HepG2 (cell line): ENCODE data around the gene TMEM14C. TPM values are rescaled to one million over a fixed set of nuclear protein-coding genes. Genes with fewer than 3 reads are reported as not detected.

Experiments
- ATAC-seq: fragments of 200-7000 bp; cut with Tn5 transposase; 3 replicates; pipeline ENCODE4 v1.9.1; 2020; ENCODE audit warnings: mild to moderate bottlenecking, moderate library complexity
- BruUV-seq: library from RNA; stranded (reverse); fragments of 400-500 nt; replicated peaks from 2 replicates; lab custom pipeline; 2021; lab: Mats Ljungman, UMichigan
- CTCF ChIA-PET: fragments of 300-600 bp; formaldehyde crosslinking; extraction: SDS; loops from one replicate; lab custom pipeline; 2021; ENCODE audit warnings: low total read pairs, inconsistent platforms, low intra/inter-chr PET ratio; lab: Yijun Ruan, JAX
- POLR2A ChIA-PET: fragments of 350-600 bp; sonication (Branson Sonifier 250); formaldehyde crosslinking; loops from one replicate; lab custom pipeline; 2020; ENCODE audit warnings: antibody characterized with exemption, inconsistent platforms; lab: Yijun Ruan, JAX
- DNase-seq: peaks from one replicate; pipeline ENCODE4 v3.0.0-alpha.2; 2015; ENCODE audit warnings: low spot score
- FAIRE-seq: peaks from 3 replicates; lab custom pipeline; 2011; peaks lifted over from hg19 to GRCh38; lab: Jason Lieb, UNC
- H2AFZ ChIP-seq: one replicate; pipeline ENCODE4 v1.6.1; 2011; ENCODE audit warnings: low read length, inconsistent platforms
- H3K27ac ChIP-seq: fragments of 300-600 bp; 3 replicates; pipeline ENCODE4 v1.8.0; 2011; ENCODE audit warnings: mixed run types, mild to moderate bottlenecking, mixed read lengths, low read length, inconsistent platforms; ENCODE audit not compliant: insufficient read depth; ENCODE audit errors: extremely low read length
- H3K27me3 ChIP-seq, 2 experiments: fragments of 200-600 bp in 1 of 2; 2 replicates in 1 of 2; 3 replicates in 1 of 2; pipeline versions ENCODE4 v1.6.0 to v1.8.0; 2011; ENCODE audit warnings: low read length in 2 of 2, mild to moderate bottlenecking in 2 of 2, moderate library complexity in 2 of 2, inconsistent platforms in 1 of 2; ENCODE audit not compliant: insufficient read depth in 2 of 2, control insufficient read depth in 1 of 2
- H3K36me3 ChIP-seq, 2 experiments: fragments of 200-600 bp in 1 of 2; replicated peaks in 1 of 2; 2 replicates in 1 of 2; 3 replicates in 1 of 2; pipeline versions ENCODE4 v1.5.1 to v1.8.0; 2011; ENCODE audit warnings: low read length in 2 of 2, inconsistent platforms in 1 of 2; ENCODE audit not compliant: insufficient read depth in 2 of 2, control insufficient read depth in 1 of 2
- H3K4me1 ChIP-seq: 2 replicates; pipeline ENCODE4 v1.5.1; 2012; ENCODE audit warnings: low read length, inconsistent platforms; ENCODE audit not compliant: insufficient read depth
- H3K4me2 ChIP-seq: 2 replicates; pipeline ENCODE4 v1.6.0; 2011; ENCODE audit warnings: low read depth, low read length, inconsistent platforms
- H3K4me3 ChIP-seq, 3 experiments: fragments of 200-600 bp in 1 of 3; sonication (generic), shearing (Covaris generic) in 1 of 3; replicated peaks in 1 of 3; 2 replicates each; pipeline ENCODE4 v1.5.1; 2011 to 2016; ENCODE audit warnings: low read length in 3 of 3, inconsistent platforms in 2 of 3, low read depth in 2 of 3, mild to moderate bottlenecking in 2 of 3, control low read depth in 1 of 3, mixed read lengths in 1 of 3; ENCODE audit not compliant: insufficient read depth in 1 of 3
- H3K79me2 ChIP-seq: one replicate; pipeline ENCODE4 v1.6.1; 2011; ENCODE audit warnings: low read length, inconsistent platforms; ENCODE audit not compliant: insufficient read depth
- H3K9ac ChIP-seq: 2 replicates; pipeline ENCODE4 v1.6.0; 2011; ENCODE audit warnings: mild to moderate bottlenecking, low read depth, low read length, inconsistent platforms; ENCODE audit not compliant: insufficient read depth
- H3K9me3 ChIP-seq: 2 replicates; pipeline ENCODE4 v1.5.1; 2012; ENCODE audit warnings: mild to moderate bottlenecking, low read length
- H4K20me1 ChIP-seq: 2 replicates; pipeline ENCODE4 v1.6.0; 2011; ENCODE audit warnings: inconsistent platforms, mild to moderate bottlenecking, low read length, moderate library complexity; ENCODE audit not compliant: insufficient read depth
- EEA1 ChIP-seq: sonication (generic); formaldehyde crosslinking; IDR thresholded peaks from 2 replicates; pipeline ENCODE4 v1.5.1; 2020; ENCODE audit warnings: mild to moderate bottlenecking, missing genetic modification reagents, borderline replicate concordance
- EED ChIP-seq: sonication (generic); formaldehyde crosslinking; IDR thresholded peaks from 2 replicates; pipeline ENCODE4 v1.5.0; 2020; ENCODE audit warnings: mild to moderate bottlenecking, missing genetic modification reagents
- FOSL2 ChIP-seq: sonication (generic); formaldehyde crosslinking; IDR thresholded peaks from 2 replicates; pipeline ENCODE4 v1.4.0; 2020; ENCODE audit warnings: missing genetic modification reagents
- GATAD2A ChIP-seq: IDR thresholded peaks from 2 replicates; pipeline ENCODE4 v1.6.1; 2016
- HDAC6 ChIP-seq: fragments of 200-600 bp; sonication (generic); IDR thresholded peaks from 2 replicates; pipeline ENCODE4 v1.7.0; 2017; ENCODE audit warnings: mild to moderate bottlenecking, antibody characterized with exemption, low read length, low read depth
- PPARG ChIP-seq: conservative IDR thresholded peaks from 2 replicates; pipeline ENCODE4 v1.6.1; 2016; ENCODE audit warnings: missing biosample characterization, missing genetic modification reagents
- REXO4 ChIP-seq: sonication (generic); formaldehyde crosslinking; IDR thresholded peaks from 2 replicates; pipeline ENCODE4 v1.8.0; 2022; ENCODE audit warnings: missing genetic modification reagents, mild to moderate bottlenecking, borderline replicate concordance
- SALL1 ChIP-seq: sonication (generic); formaldehyde crosslinking; IDR thresholded peaks from 2 replicates; pipeline ENCODE4 v1.8.0; 2022; ENCODE audit warnings: mild to moderate bottlenecking, missing genetic modification reagents
- SAP130 ChIP-seq: IDR thresholded peaks from 2 replicates; pipeline ENCODE4 v1.6.1; 2016; ENCODE audit warnings: low read depth
- ZNF317 ChIP-seq: sonication (generic); formaldehyde crosslinking; IDR thresholded peaks from 2 replicates; pipeline ENCODE4 v1.5.0; 2020; ENCODE audit warnings: mild to moderate bottlenecking, missing genetic modification reagents
- ZNF530 ChIP-seq: sonication (generic); formaldehyde crosslinking; IDR thresholded peaks from 2 replicates; pipeline ENCODE4 v1.5.0; 2020; ENCODE audit warnings: low read depth, mild to moderate bottlenecking, missing genetic modification reagents
- ZNF616 ChIP-seq: sonication (generic); formaldehyde crosslinking; IDR thresholded peaks from 2 replicates; pipeline ENCODE4 v1.5.0; 2020; ENCODE audit warnings: low read depth, mild to moderate bottlenecking, missing genetic modification reagents
- ZNF891 ChIP-seq: sonication (generic); formaldehyde crosslinking; IDR thresholded peaks from 2 replicates; pipeline ENCODE4 v1.5.0; 2020; ENCODE audit warnings: mild to moderate bottlenecking, missing genetic modification reagents
- ZSCAN31 ChIP-seq: sonication (generic); formaldehyde crosslinking; IDR thresholded peaks from 2 replicates; pipeline ENCODE4 v1.5.0; 2020; ENCODE audit warnings: low read depth, mild to moderate bottlenecking, missing genetic modification reagents
- WGBS: methylation state at CpG from one replicate; pipeline ENCODE4 v1.1.6; 2017; ENCODE audit warnings: low lambda C conversion rate; 5-methylcytosine and 5-hydroxymethylcytosine counted together
- in situ Hi-C: cut with HindIII; loops from 2 replicates; pipeline ENCODE4 v1.10.0; 2017; ENCODE audit warnings: low pct_unique_long_range_greater_than_20kb; ENCODE audit not compliant: extremely low pct_ligation_motif_present
- intact Hi-C: fragments of 100-400 bp; cut with micrococcal nuclease; formaldehyde crosslinking; loops from one replicate; pipeline ENCODE4 v1.10.0; 2022; ENCODE audit not compliant: unreplicated experiment
- polyA plus RNA-seq, 8 experiments: library from polyadenylated mRNA; depleted of rRNA in 3 of 8; stranded (reverse) in 7 of 8; unstranded in 1 of 8; fragments of >200 nt; fragmentation: Illumina TruSeq in 4 of 8; extraction: Trizol in 4 of 8; gene quantifications; 2 replicates each; pipeline versions ENCODE4 v1.2.1 to v1.2.3, GENCODE V29; 2011 to 2016; ENCODE audit warnings: low read depth in 4 of 8, missing spikeins in 1 of 8, mixed read lengths in 1 of 8; ENCODE audit not compliant: insufficient read depth in 1 of 8
- total RNA-seq, 5 experiments: library from RNA; depleted of rRNA; stranded (reverse); fragments of >200 nt; fragmentation: Illumina TruSeq; extraction: Trizol; gene quantifications; 2 replicates each; pipeline ENCODE4 v1.2.3, GENCODE V29; 2016; ENCODE audit warnings: low read depth in 1 of 5
- TF ChIP-seq, protein P1 (sequence below): sonication (generic); formaldehyde crosslinking; conservative IDR thresholded peaks from 2 replicates; pipeline ENCODE4 v1.4.0; 2020; ENCODE audit warnings: mild to moderate bottlenecking, missing genetic modification reagents, moderate library complexity
- TF ChIP-seq, protein P2 (sequence below): IDR thresholded peaks from 2 replicates; pipeline ENCODE4 v1.6.1; 2012; ENCODE audit warnings: low read depth, low read length, improper control_type of control experiment
- TF ChIP-seq, protein P3 (sequence below): sonication (generic); IDR thresholded peaks from 2 replicates; pipeline ENCODE4 v1.6.1; 2016; ENCODE audit warnings: low read depth, borderline replicate concordance
- TF ChIP-seq, protein P4 (sequence below): sonication (generic); formaldehyde crosslinking; IDR thresholded peaks from 2 replicates; pipeline ENCODE4 v1.4.0; 2020; ENCODE audit warnings: mild to moderate bottlenecking, missing genetic modification reagents

TMEM14C gene
- total and polyA plus RNA-seq, 2 of the 13 experiments (the other 11 are each of a cell fraction or from before 2014, with no cell fraction given): 184 TPM

DNA sequence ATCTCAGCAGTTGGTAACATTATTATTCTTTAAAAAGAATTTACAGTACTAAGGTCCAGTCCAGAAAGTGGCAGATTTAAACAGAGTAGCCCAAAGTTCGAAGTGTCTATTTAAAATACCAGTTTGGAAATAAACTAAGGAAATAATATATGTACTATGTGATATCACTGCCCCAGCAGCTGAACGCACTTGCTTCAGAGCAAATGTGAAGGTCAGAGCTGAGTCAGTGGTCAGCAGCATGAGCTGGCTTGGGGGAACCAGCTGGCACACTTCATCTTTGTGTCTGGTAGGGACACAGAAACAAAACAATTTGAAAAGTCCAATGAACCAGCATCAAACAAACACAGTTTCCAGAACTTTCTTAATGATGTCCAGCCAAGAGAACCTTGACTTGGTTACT lies 40.1 kb downstream of the TMEM14C start:
- FAIRE-seq: peak; percentile 46
- ChIA-PET CTCF (no interaction called here), POLR2A (interaction anchor here (1.0 kb wide), 1 partner anchor 40 kb away, joined by 4 read pairs; the partner anchor contains the start of gene TMEM14C)
- peak; percentile 38 for DNase-seq
- 58% methylated on average over 2 of the region's 2 CpGs for WGBS
- Histone ChIP-seq H4K20me1 (no peaks in the 10 kb centered on the region), H3K9ac (no peak overlapping the region), H2AFZ (no peak overlapping the region), H3K79me2 (no peaks in the 10 kb centered on the region), H3K27ac (peak overlapping the region; percentile 24), H3K4me3 (no peak overlapping the region), H3K36me3 (peaks cover 5 to 25% of the 10 kb centered on the region in 2 experiments), H3K4me1 (peaks cover 26% of the 10 kb centered on the region), H3K4me2 (no peak overlapping the region), H3K9me3 (no peaks in the 10 kb centered on the region), H3K27me3 (no peaks in the 10 kb centered on the region)
- intact Hi-C loops: no loop called here
- in situ Hi-C loops: no loop called here
- ATAC-seq: peak; percentile 64; the same call in 2 of the 3 replicates
- BruUV-seq: TSS peak; percentile 9
- TF ChIP-seq, protein P1, sequence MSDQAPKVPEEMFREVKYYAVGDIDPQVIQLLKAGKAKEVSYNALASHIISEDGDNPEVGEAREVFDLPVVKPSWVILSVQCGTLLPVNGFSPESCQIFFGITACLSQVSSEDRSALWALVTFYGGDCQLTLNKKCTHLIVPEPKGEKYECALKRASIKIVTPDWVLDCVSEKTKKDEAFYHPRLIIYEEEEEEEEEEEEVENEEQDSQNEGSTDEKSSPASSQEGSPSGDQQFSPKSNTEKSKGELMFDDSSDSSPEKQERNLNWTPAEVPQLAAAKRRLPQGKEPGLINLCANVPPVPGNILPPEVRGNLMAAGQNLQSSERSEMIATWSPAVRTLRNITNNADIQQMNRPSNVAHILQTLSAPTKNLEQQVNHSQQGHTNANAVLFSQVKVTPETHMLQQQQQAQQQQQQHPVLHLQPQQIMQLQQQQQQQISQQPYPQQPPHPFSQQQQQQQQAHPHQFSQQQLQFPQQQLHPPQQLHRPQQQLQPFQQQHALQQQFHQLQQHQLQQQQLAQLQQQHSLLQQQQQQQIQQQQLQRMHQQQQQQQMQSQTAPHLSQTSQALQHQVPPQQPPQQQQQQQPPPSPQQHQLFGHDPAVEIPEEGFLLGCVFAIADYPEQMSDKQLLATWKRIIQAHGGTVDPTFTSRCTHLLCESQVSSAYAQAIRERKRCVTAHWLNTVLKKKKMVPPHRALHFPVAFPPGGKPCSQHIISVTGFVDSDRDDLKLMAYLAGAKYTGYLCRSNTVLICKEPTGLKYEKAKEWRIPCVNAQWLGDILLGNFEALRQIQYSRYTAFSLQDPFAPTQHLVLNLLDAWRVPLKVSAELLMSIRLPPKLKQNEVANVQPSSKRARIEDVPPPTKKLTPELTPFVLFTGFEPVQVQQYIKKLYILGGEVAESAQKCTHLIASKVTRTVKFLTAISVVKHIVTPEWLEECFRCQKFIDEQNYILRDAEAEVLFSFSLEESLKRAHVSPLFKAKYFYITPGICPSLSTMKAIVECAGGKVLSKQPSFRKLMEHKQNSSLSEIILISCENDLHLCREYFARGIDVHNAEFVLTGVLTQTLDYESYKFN: peak; percentile 42; the same call in 1 of the 2 replicates
- TF ChIP-seq, protein P2, sequence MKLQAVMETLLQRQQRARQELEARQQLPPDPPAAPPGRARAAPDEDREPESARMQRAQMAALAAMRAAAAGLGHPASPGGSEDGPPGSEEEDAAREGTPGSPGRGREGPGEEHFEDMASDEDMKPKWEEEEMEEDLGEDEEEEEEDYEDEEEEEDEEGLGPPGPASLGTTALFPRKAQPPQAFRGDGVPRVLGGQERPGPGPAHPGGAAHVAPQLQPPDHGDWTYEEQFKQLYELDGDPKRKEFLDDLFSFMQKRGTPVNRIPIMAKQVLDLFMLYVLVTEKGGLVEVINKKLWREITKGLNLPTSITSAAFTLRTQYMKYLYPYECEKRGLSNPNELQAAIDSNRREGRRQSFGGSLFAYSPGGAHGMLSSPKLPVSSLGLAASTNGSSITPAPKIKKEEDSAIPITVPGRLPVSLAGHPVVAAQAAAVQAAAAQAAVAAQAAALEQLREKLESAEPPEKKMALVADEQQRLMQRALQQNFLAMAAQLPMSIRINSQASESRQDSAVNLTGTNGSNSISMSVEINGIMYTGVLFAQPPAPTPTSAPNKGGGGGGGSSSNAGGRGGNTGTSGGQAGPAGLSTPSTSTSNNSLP: peak; percentile 64
- TF ChIP-seq EEA1: no peak
- no peak for TF ChIP-seq GATAD2A
- no peak for TF ChIP-seq ZSCAN31 (CRISPR knock-in tag)
- TF ChIP-seq EED (CRISPR knock-in tag): no peak
- TF ChIP-seq ZNF530 (CRISPR knock-in tag): no peak
- TF ChIP-seq SALL1 (CRISPR knock-in tag): peak; percentile 54
- peak; percentile 51; the same call in 1 of the 2 replicates for TF ChIP-seq PPARG (CRISPR knock-in tag)
- TF ChIP-seq FOSL2 (CRISPR knock-in tag): peak; percentile 72
- TF ChIP-seq, protein P3, sequence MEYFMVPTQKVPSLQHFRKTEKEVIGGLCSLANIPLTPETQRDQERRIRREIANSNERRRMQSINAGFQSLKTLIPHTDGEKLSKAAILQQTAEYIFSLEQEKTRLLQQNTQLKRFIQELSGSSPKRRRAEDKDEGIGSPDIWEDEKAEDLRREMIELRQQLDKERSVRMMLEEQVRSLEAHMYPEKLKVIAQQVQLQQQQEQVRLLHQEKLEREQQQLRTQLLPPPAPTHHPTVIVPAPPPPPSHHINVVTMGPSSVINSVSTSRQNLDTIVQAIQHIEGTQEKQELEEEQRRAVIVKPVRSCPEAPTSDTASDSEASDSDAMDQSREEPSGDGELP: peak; percentile 42; the same call in 1 of the 2 replicates
- TF ChIP-seq ZNF616 (CRISPR knock-in tag): no peak
- TF ChIP-seq, protein P4, sequence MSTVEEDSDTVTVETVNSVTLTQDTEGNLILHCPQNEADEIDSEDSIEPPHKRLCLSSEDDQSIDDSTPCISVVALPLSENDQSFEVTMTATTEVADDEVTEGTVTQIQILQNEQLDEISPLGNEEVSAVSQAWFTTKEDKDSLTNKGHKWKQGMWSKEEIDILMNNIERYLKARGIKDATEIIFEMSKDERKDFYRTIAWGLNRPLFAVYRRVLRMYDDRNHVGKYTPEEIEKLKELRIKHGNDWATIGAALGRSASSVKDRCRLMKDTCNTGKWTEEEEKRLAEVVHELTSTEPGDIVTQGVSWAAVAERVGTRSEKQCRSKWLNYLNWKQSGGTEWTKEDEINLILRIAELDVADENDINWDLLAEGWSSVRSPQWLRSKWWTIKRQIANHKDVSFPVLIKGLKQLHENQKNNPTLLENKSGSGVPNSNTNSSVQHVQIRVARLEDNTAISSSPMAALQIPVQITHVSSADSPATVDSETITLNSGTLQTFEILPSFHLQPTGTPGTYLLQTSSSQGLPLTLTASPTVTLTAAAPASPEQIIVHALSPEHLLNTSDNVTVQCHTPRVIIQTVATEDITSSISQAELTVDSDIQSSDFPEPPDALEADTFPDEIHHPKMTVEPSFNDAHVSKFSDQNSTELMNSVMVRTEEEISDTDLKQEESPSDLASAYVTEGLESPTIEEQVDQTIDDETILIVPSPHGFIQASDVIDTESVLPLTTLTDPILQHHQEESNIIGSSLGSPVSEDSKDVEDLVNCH (CRISPR knock-in tag): no peak
- TF ChIP-seq ZNF891 (CRISPR knock-in tag): no peak
- no peak for TF ChIP-seq REXO4 (CRISPR knock-in tag)
- no peak for TF ChIP-seq ZNF317 (CRISPR knock-in tag)
- no peak for TF ChIP-seq HDAC6
- TF ChIP-seq SAP130 (CRISPR knock-in tag): peak; percentile 63
